ENCODE data around the gene KIAA1671.

DNA sequence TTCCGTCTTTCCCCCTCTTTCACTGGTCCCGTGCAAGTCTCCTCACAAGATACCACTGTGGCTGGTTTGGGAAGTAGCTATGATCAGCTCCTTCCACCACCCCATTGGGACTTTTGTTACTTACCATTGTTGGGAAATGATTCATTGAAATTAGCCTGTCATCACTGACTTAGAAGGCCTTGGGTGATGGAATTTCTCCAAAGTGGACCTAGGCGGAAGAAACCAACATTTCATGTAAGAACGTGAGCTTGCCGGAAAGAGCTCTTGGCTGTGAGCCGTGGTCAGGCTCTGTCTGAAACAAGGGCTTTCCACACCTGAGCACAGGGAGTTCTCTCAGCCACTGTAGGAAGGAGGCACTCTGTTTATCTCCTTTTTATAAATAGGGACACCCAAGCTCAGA is 223.7 kb downstream of the KIAA1671 start:
- TF ChIP-seq ZFY (CRISPR knock-in tag; IDR thresholded peaks at IDR 0.05) (no peak), ZNF44 (CRISPR knock-in tag; IDR thresholded peaks at IDR 0.05) (no peak), CEBPB (IDR thresholded peaks at IDR 0.05; ENCODE audit: borderline replicate concordance, low read depth, low read length) (no peak), SRF (IDR thresholded peaks at IDR 0.05; ENCODE audit: low read depth, low read length) (no peak)
- TF ChIP-seq, protein P1, sequence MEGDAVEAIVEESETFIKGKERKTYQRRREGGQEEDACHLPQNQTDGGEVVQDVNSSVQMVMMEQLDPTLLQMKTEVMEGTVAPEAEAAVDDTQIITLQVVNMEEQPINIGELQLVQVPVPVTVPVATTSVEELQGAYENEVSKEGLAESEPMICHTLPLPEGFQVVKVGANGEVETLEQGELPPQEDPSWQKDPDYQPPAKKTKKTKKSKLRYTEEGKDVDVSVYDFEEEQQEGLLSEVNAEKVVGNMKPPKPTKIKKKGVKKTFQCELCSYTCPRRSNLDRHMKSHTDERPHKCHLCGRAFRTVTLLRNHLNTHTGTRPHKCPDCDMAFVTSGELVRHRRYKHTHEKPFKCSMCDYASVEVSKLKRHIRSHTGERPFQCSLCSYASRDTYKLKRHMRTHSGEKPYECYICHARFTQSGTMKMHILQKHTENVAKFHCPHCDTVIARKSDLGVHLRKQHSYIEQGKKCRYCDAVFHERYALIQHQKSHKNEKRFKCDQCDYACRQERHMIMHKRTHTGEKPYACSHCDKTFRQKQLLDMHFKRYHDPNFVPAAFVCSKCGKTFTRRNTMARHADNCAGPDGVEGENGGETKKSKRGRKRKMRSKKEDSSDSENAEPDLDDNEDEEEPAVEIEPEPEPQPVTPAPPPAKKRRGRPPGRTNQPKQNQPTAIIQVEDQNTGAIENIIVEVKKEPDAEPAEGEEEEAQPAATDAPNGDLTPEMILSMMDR (CRISPR knock-in tag; IDR thresholded peaks at IDR 0.05): no peak
- TF ChIP-seq, protein P2, sequence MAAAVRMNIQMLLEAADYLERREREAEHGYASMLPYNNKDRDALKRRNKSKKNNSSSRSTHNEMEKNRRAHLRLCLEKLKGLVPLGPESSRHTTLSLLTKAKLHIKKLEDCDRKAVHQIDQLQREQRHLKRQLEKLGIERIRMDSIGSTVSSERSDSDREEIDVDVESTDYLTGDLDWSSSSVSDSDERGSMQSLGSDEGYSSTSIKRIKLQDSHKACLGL (CRISPR knock-in tag; IDR thresholded peaks at IDR 0.05): no peak
- TF ChIP-seq, protein P3, sequence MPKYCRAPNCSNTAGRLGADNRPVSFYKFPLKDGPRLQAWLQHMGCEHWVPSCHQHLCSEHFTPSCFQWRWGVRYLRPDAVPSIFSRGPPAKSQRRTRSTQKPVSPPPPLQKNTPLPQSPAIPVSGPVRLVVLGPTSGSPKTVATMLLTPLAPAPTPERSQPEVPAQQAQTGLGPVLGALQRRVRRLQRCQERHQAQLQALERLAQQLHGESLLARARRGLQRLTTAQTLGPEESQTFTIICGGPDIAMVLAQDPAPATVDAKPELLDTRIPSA (CRISPR knock-in tag; IDR thresholded peaks at IDR 0.05; ENCODE audit: borderline replicate concordance): no peak
